SH-SY5Y (cell line): ENCODE measurements around the gene KLHDC3.

ENCODE experiments used
- GATA2 ChIP-seq: IDR thresholded peaks from 2 replicates; pipeline ENCODE4 v1.6.1; 2011; ENCODE audit warnings: mild to moderate bottlenecking, low read depth, low read length
- GATA3 ChIP-seq: IDR thresholded peaks from 2 replicates; pipeline ENCODE4 v1.6.1; 2011; ENCODE audit warnings: low read depth, mild to moderate bottlenecking, low read length, moderate library complexity

KLHDC3 gene

DNA sequence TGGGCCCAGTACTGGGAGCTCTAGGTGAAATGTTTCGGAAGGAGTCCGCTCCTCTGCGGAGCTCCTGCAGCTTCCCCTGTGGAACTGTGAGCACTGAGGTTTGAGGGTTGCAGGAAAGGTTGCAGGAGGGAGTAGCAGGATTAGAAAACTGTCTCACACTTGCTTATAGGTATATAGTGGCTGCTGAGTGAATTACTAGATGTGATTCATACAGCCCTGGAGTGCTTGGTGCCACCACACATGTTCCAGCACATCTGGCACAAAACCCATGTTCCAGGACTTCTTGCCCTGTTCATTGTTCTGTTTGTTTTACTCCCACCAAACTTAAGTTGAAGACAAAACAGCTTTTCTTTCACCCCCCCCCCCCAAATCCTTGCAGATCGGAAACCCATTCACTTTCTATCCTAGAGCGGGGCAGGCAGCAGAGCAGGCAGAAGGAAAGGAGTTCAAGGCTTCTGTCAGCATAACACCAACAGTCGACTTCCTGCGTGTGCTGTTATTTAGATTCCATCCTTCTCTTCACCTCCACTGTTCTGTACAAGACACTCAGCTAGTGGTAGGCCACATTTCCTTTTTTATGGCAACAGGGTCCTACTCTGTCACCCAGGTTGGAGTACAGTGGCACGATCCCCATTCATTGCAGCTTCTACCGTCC lies 34.4 kb upstream of the KLHDC3 start:
- TF ChIP-seq GATA3 (no peak), GATA2 (no peak)

DNA sequence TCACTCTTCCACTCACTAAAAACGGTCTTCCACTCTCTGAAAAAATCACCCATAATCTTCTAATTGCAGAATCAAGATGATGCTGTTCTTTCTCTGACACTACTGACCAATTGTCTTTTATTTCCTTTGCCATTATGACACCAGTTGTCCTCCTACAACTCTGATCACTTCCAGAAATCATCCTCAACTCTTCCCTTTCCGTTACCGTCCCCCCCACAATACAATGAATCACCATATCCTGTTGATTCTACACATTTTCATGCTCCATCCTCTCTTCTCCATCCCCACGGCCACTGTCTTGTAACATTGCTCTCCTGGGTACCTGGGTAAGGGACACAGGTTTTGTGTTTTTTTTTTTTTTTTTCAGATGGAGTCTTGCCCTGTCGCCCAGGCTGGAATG lies 32.2 kb upstream of the KLHDC3 start:
- TF ChIP-seq GATA2 (no peak), GATA3 (no peak)

DNA sequence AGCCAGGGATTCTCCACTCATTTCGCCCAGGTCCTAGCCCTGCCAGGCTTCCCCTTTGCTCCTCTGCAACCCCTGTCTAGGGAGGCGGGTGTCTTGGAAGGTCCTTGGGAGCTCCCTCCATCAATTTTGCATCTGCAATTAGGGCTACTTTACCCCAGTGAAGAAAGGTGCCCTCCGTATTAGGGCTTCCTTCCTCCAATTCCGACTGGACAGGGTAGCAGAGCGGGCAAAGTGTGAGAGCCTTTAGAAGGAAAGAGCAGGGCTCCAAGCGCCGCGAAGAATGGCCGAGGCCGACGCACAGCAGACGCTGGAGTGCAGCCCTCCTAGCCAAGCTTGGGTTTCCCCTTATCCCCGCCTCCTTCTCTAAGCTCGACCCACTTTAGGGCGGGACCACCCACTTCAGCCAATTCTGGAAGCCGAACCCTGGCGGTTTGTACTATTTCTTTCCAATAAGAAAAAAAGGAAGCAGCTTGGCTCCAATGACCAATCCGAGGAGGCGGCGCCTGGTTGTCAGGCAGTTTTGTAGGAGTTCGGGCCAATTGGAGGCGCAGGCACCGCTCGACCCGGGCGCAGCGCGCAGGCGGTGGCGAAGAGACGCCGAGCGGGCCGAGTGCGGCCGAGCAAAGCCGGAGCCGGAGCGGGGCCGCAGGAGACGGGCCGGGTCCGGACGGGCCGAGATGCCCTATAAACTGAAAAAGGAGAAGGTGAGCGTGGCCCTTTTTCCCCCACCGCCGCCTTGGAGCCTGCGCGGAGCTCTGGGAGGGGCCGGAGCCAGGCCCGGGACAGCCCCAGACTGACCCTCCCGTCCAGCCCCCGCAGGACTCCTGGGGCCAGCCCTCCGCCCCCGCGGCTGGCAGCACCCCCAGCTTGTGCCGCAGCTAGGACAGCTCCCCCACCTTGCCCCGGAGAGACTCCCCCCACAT lies 29.8 kb upstream of the KLHDC3 start, which contains the start of gene PPP2R5D:
Gene PPP2R5D, plus strand, starts transcription at position 570 of the 923 bp plus-strand sequence. Its CDS starts 108 bp downstream, at position 678.
- no peak for TF ChIP-seq GATA3
- TF ChIP-seq GATA2, result no peak

DNA sequence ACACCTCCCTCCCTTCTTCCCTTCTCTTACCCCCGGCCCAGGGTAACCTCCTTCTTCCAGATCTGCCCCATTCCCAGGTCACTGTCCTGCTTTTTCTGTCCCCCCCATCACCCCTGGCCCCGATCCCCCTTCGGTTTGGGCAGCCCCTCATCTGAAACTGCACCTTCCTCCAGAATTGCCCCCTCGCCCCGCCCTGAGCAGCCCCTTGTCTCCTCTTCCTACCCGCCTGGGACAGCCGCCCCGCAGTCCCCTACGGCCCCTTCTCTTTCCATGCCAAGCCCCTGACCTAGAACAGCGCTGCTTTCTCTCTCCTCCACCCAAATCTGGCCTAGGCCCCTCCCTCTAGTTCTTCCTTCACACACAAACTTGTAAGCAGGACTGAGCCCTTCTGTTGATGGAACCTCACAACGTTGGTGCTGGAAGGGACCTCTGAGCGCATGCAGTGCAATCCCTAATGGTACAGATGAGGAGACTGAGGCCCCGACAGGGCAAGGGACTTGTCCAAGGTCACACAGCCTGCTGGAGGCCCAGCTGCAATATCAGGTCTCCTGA lies 29.0 kb upstream of the KLHDC3 start:
- no peak for TF ChIP-seq GATA2
- TF ChIP-seq GATA3, result no peak

DNA sequence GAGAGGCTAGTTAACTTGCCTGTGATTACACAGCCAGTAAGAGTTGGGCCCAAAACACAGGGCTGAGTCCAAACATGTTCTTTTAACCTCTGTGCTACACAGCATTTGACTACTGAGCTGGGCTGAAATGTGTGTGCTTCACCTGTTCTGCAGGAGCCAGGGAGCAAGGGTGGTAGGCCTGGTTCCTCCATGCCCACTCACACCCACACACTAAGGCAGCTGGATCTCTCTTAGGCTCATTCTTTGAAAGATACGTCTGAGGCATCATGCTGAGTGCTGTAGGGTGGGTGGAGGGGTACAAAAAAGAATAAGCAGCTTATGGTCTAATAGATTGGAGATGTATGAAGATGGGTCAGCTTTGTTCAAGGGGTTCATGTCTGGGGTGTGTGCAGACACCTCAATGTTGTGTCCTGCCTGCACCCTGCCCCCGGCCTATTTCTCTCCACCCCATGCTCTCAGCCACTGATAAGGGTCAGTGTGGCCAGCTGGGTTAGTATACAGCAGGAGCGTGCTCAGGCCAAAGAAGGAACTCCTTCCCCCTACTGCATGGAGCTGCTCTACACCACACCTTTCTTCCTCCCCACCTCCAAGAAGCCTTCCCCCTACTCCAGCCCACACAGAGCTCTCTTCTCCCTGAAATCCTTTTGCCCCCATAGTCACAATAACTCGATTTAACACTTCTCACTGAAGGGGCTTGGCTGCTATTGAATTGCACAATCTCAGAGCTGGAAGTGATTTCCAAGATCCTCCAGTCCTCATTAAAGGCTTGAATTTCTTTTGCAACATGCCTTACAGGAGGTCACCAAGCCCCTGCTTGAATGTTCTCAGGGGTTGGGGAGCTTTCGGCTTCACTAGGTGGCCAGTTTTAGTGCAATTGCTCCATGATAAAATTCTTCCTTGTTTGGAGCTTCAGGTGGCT lies 26.3 kb upstream of the KLHDC3 start:
- TF ChIP-seq GATA2 (no peak), GATA3 (no peak)

DNA sequence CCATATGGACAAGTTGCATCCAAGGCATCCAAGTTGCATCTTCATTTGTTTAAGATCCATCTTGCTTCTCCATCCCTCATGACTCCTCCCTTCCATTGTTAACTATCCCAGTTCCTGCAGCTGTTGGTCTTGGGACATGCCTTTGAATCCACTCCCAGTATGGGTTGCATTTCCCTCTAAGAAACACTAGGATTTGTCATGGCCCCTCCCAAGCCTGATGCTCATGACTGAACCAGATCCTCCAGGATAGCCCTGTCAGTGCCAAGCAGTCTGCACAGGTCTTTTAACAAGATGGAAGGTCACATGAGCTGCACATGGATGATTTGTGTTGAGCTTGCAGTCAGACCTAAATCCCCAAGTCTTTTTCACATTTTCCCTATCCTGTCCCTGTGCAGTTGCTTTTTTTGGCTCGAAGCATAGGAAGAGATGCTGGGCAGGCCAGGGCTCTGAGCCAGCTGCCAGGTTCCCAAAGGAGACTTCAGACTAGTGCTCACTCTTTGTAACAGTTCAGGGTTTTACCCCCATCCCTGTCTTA lies 25.5 kb upstream of the KLHDC3 start:
- no peak for TF ChIP-seq GATA3
- no peak for TF ChIP-seq GATA2

DNA sequence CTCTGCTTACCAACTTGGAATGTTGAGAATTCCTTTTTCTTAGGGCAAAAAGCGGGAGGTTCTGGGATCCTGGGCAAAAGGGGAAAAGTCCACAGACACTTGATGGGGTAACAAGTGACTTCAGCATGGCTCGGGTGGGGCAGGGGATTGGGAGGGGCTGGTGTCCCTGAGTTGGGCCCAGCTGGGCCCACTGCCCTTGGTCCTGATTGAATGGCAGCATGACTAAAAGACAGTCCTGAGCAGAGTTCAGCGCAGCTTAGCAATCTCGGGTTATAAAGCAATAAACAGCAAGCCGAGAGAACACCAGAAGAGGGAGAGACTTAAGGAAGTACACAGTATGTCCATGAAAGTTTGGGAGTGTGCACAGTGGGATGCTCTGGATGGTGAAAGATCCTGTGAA lies 24.1 kb upstream of the KLHDC3 start:
- TF ChIP-seq GATA3 (no peak), GATA2 (no peak)

DNA sequence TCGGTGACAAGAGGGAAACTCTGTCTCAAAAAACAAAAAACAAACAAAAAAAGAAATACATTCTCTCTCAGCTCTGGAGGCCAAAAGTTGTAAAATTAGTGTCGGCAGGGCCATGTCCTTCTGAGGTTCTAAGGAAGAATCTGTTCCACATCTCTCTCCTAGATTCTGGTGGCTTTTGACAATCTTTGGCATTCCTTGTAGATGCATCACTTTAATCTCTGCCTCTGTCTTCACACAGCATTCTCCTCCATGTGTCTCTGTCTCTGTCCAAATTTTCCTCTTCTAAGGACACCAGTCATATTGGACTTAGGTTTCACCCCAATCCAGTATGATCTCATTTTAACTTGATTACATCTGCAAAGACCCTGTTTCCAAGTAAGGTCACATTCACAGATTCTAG lies 20.6 kb upstream of the KLHDC3 start:
- TF ChIP-seq GATA2 (no peak), GATA3 (no peak)

DNA sequence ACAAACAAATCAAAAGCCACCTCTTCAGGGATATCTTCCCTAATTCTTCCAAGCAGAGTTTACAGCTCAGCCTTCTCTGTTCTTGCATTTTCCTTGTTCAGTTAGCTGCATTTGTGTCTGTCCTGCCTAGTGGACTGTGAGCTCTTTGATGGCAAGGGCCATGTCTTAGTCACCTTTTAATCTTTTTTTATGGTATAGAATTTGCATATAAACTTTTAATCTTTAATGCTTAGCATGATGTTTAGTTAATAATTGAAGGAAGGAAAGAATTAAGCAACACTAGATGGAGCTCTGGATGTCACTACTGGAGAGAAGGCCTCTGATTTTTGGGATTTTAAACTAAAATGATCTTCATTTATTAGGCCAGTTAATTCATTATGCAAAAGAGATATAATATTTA lies 17.5 kb upstream of the KLHDC3 start:
- TF ChIP-seq GATA2, result no peak
- TF ChIP-seq GATA3, result no peak

DNA sequence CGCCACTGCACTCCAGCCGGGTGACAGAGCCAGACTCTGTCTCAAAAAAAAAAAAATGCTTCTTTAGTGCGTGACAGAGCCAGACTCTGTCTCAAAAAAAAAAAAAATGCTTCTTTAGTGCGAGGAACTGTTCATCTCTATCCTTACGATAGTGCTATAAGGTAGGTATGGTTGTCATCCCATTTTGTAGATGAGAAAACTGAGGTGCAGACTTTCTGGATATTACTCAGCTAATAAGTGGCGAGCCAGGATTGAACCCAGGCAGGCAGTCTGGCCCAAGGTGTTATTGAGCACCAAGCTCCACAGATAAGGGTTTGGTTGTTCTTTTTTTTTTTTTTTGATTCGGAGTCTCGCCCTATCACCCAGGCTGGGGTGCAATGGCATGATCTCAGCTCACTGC lies 12.2 kb upstream of the KLHDC3 start:
- no peak for TF ChIP-seq GATA3
- TF ChIP-seq GATA2, result no peak

DNA sequence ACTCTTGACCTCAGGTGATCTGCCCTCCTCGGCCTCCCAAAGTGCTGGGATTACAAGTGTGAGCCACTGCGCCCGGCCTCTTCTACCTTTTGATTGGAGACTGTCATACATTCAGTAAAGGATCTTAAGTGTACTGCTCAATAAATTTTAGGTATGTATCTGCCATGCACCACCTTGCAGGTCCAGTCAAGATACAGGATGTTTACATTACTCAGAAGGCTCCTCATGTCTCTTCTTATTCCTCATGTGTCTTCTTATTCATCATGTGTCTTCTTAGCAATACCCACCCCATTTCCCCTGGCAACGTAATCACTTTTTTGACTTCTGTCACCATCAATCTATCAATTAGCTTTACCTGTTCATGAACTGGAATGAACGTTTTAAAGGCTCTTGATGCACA lies 8.2 kb upstream of the KLHDC3 start:
- TF ChIP-seq GATA3, result no peak
- no peak for TF ChIP-seq GATA2

DNA sequence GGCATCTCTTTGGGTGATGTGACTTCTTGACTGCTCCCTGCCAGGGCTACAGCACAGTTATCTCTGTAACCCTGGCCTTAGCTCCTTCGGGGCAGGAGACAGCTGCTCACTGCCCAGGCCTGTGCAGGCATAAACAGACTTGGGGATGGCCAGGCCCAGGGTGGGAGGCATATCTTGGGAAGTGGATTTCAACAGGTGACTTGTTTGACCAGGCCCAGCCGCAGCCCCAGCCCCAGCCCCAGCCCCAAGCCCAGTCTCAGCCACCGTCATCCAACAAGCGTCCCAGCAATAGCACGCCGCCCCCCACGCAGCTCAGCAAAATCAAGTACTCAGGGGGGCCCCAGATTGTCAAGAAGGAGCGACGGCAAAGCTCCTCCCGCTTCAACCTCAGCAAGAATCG lies 7.8 kb upstream of the KLHDC3 start:
- TF ChIP-seq GATA3 (no peak), GATA2 (no peak)

DNA sequence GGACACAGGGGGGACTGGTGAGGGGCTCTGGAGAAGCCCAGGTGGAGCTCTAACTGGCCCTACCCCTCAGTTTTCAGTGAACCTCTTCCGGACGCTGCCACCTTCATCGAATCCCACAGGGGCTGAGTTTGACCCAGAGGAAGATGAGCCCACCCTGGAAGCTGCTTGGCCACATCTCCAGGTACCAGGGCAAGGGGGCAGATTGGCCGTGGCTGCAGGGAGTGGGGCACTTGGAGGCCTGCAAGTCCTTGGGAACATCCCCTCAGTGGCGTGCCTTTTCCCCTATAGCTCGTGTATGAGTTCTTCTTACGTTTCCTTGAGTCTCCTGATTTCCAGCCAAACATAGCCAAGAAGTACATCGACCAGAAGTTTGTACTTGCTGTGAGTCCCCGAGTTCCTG lies 6.9 kb upstream of the KLHDC3 start:
- no peak for TF ChIP-seq GATA3
- no peak for TF ChIP-seq GATA2
